Myocyte (in vitro differentiated cells): ENCODE data around the gene MTHFD2L. TPM values are rescaled to one million over a fixed set of nuclear protein-coding genes. Genes with fewer than 3 reads are reported as not detected.
A peak's percentile ranks its signal among the peaks of the same experiment; 100 is the strongest.
"Not testable (repeated sequence)": the region's sequence is repeated elsewhere in the genome, so short reads cannot be mapped to it uniquely, and the experiment has no call there.

Experiments used
- DNase-seq: peaks from one replicate; pipeline ENCODE4 v3.0.0-alpha.2; 2012; ENCODE audit warnings: low read depth
- total RNA-seq: library from RNA; depleted of rRNA; stranded (reverse); fragments of >200 nt; gene quantifications from 2 replicates; pipeline ENCODE4 v1.2.3, GENCODE V29; 2014

The MTHFD2L gene
- total RNA-seq, 1 donor from 2014 or later, result 20.9 TPM

GRCh38 chr4:74188912-74189311, 31.0 kb downstream of the MTHFD2L start:
- DNase-seq, result no peak

DNA sequence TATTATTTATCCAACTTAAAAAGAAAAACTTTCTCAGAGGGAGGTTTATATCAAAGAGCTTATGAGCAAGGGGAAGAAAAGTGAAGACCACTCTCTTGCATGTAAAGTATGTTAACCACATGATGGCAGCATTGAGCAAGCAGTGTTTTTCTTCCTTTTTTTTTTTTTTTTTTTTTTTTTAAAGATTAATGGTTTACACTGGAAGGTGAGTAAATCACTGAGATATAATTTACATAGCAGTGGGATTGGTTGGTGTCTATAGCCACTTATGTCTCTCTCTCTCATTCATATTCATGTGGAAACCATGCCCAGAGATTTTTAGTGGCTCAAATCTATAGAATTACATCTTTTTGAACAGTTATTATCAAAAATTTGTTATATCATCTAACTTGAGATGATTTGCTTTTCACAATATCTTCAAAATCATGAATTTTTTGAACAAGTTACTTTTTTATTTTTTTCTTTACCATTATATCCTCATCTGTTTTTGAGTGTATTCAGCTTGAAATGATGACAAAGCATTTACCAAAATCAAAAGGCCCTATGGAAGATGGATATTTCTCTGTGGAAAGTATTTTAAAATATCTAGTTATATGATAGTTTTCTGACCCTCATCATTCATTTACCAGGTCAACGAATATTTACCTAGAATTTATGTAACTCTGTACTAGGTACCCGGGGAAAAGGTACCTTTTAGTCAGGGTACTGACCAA, 31.6 kb downstream of the MTHFD2L start:
- DNase-seq, result peak; percentile 64

DNA sequence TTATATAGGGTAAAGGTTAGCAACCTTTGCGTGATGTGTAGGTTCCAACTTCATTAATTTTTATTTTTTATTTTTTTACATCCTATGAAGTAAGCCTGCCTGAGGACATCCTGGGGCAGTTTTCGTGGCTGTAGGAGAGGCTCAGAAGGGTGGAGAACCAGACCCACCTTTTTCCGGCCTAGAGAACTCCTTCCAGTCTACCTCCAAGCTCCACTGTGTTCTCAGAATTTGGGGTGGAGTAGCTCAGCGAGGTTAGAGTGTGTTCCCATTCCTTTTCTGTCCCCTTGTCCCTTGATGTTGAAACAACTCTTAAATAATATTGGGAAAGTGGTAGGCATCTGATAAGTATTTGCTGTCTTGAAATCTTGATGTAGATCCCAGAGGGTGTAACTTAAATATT, 32.4 kb downstream of the MTHFD2L start:
- no peak for DNase-seq

DNA sequence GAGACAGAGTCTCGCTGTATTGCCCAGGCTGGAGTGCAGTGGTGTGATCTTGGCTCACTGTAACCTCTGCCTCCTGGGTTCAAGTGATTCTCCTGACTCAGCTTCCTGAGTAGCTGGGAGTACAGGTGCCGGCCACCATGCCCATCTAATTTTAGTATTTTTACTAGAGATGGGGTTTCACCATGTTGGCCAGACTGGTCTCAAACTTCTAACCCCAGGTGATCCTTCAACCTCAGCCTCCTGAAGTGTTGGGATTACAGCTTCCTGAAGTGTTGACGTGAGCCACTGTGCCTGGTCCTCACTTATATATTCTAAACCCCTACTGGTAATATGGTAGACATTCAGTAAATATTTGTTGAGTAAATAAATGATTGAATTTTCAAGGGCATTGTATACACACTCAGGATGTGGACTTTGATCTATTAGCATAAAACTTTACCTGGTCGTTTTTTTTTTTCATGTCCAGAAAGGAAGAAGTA, 33.0 kb downstream of the MTHFD2L start:
- no peak for DNase-seq

GRCh38 chr4:74197080-74197479, 39.2 kb downstream of the MTHFD2L start:
- DNase-seq, result no peak

GRCh38 chr4:74202062-74202586, 44.2 kb downstream of the MTHFD2L start:
- DNase-seq, result no peak

DNA sequence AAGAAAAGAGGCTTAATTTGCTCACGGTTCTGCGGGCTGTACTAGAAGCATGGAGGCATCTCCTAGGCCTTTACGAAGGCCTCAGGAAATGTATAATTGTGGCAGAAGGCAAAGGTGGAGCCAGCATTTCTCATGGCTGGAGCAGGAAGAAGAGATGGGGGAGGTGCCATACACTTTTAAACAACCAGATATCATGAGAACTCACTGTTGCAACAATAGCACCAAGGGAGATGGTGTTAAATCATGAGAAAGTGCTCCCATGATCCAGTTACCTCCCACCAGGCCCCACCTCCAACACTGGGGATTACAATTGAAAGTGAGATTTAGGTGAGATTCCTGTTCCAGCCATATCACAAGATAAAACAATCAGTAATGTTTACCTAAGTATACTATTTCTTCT, 45.5 kb downstream of the MTHFD2L start:
- DNase-seq, result no peak

DNA sequence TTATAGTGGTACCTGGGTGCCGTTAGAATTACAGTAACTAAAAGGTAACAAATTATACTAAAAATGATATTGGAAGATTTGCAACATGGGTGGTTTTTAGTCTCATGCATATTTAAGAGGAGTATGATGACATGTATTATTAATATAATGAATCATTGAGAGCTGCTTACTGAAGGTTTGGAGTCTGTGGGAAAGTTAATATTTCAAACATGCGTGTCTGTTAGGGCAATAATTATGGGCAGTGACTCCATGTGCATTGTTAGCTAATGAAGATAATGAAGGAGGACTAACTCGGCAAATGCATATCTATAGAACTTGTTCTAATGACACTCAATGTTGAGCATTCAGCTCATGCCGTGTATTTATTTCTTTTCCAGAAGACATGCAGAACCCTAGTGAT, 47.1 kb downstream of the MTHFD2L start:
- no peak for DNase-seq

DNA sequence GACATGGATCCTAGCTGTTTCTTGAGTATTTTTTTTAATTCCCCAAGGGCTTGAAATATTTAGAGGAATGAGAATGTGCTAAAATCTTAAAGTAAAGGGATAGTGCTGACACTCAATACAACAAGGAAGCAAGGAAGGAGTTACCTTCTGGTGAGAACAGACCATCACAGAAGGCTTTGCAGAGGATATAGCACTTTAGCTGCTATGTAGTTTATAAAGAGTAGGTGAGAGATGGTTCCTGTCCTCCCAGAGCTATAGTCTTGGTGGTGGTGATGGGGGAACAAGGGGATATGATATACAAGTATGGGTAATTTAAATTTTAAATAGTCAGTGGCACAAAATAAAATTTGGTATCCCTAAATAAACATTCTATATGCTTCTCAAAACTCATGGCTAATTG, 47.6 kb downstream of the MTHFD2L start:
- DNase-seq, result no peak

DNA sequence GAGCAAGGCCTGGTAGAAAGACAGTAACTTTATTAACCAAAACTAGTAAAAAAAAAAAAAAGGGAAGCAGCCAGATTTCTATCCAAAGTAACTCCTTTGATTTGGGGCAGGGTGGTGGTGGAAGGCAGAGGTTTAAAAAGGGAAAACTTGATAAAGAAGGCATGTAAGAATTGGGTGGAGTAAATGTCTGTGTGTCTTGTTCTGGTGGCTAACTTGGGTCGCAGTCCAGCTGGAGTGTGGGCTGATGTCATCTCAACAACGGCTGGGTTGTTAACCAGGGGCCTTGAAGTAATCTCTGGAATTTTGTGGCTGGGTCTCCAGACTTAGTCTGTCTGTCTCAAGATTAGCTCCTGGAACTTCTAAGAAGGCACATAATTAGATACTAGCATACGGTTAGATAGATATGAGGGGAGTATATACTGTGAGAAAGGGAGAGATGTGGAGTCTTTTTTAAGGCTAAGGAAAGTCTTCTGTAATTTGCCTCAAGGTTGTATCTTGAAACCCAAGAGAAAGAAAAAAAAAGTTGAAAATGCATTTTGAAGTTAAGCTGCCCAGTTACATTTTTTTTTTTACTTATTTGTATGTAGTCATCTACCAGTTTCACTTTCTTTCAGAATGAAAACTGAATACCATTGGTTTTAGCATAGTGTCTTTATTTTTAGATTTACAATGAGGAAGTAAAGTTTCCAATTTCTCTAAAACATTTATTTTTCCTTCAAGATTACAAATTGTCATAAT, 48.3 kb downstream of the MTHFD2L start:
- peak; percentile 84 for DNase-seq

GRCh38 chr4:74214457-74215159, 56.7 kb downstream of the MTHFD2L start:
- DNase-seq, result not testable (repeated sequence)

GRCh38 chr4:74215236-74215635, 57.3 kb downstream of the MTHFD2L start:
- DNase-seq, result not testable (repeated sequence)

DNA sequence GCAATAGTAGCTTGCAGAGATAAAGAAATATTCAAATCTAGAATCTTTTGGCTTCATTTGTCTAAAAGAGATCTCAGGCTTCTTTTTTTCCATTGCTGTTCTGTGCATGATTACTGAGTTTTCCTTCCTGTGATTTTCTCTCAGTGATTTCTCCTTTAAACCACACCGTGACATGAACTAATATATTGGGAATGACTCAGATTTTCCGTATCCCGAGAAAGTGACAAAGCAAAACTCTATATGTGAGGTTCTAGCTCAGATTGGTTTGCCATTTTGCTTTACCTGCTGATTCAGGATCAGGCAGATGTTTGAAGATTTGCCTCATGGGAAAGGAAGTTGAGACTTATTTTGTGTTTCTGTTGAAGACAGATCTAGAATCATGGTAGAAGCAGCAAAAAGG, 59.4 kb downstream of the MTHFD2L start:
- peak; percentile 56 for DNase-seq

DNA sequence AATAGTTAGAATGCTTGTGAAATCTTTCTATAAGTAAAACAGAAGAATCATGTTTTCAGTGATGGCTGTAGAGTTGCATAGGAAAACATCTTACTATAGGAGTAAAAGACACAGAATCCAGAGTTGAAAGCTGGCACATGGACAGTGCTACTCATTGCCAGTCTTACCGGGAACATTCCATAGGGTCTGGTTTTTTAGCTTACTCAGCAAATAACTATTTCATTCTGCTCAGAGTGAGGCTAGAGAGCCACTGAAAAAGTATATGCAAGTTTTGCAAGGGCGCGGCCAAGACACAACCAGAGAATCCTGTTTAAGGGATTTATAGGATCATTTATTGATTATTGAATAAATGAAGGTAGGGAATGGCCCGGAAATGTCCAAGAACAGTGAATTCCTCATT, 60.3 kb downstream of the MTHFD2L start:
- DNase-seq, result no peak

- no peak for DNase-seq
Measured at GRCh38 chr4:74219240-74219639, 61.3 kb downstream of the MTHFD2L start.

DNA sequence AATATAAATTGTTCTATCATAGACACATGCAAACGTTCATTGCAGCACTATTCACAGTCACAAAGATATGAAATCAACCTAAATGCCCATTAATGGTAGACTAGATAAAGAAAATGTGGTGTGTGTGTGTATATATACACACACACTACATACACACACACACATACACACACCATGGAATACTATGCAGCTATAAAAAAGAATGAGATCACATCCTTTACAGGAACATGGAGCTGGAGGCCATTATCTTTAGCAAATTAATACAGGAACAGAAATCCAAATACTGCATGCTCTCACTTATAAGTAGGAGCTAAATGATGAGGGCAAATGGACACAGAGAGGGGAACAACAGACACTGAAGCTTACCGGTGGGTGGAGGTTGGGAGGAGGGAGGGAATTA, 65.2 kb downstream of the MTHFD2L start:
- no peak for DNase-seq

DNA sequence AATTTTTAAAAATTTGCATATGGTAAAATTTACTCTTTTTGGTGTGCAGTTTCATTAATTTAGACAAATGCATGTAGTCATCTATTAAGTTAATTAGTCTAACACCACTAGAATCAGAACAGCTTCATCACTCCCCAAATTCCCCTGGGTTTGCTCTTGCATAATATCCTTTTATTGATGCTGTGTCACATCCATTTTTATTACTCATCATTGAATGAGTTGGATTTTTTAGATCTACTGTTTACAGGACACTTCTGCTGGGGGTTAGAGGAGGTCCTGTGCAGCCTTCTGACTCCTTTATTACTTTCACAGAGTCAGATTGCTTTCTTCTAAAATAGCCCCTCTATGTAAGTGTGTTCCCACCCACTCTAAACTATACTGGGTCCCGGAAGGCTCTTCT, 65.9 kb downstream of the MTHFD2L start:
- peak; percentile 33 for DNase-seq

GRCh38 chr4:74228691-74229640, 71.0 kb downstream of the MTHFD2L start:
- DNase-seq, result peak; percentile 75

DNA sequence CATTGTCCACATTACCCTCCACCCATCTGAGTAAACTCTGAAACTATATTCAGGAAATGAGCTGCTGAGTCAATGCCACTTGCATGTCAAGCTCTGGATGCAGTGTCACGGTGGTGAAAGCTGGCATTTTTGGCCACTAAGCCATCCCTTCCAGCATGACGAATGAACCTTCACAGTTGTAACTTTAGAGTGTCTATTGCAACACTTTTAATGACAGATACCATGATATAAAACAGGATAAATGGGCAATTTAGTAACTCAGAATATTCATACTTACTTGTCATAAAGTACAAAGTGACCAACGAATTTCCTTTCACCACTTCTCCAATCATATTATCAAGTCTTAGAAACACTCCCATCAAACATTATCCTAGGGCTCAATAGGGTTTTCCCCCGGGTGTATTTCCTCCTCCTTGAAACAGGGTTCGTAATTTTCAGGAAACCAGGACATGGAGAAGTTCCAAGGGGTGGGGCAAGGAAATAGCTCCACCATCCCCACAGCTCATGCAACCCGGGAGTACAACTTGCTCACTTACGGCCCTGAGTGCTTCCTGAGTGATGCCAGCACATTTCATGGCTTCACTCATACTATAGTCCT, 73.1 kb downstream of the MTHFD2L start:
- DNase-seq, result peak; percentile 83

DNA sequence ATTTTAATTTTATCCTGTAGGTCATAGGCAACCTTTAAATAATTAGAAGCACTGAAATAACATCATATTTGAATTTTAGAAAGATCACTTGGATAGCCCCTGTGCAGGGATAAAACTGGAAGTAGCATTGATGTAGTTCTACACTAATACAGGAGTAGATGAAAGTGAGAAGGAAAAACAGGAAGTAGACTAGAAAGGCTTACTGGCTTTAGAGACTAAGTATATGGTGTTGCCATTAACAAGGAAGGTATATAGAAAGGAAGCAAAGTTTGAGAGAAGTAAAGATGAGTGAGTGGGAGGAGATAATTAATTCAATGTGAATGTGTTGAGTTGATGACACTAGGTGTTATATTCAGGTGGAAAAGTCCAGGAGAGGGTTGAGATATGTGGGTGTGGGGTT, 77.2 kb downstream of the MTHFD2L start:
- no peak for DNase-seq
